Epithelial cell of esophagus (primary cell): ENCODE data around the gene EDEM1.
"Not testable (repeated sequence)": the region's sequence is repeated elsewhere in the genome, so short reads cannot be mapped to it uniquely, and the experiment has no call there.

Experiments
- DNase-seq: peaks from one replicate; pipeline ENCODE4 v3.0.0; 2010; ENCODE audit warnings: low read depth
- H3K4me3 ChIP-seq: 2 replicates; pipeline ENCODE4 v1.5.1; 2011; ENCODE audit warnings: mild to moderate bottlenecking, low read length, control low read depth
- CTCF ChIP-seq: IDR thresholded peaks from 2 replicates; pipeline ENCODE4 v1.5.1; 2011; ENCODE audit warnings: low read depth, mild to moderate bottlenecking, low read length, control low read depth, inconsistent platforms; ENCODE audit not compliant: insufficient read depth; ENCODE audit errors: missing control alignments

The EDEM1 gene

DNA sequence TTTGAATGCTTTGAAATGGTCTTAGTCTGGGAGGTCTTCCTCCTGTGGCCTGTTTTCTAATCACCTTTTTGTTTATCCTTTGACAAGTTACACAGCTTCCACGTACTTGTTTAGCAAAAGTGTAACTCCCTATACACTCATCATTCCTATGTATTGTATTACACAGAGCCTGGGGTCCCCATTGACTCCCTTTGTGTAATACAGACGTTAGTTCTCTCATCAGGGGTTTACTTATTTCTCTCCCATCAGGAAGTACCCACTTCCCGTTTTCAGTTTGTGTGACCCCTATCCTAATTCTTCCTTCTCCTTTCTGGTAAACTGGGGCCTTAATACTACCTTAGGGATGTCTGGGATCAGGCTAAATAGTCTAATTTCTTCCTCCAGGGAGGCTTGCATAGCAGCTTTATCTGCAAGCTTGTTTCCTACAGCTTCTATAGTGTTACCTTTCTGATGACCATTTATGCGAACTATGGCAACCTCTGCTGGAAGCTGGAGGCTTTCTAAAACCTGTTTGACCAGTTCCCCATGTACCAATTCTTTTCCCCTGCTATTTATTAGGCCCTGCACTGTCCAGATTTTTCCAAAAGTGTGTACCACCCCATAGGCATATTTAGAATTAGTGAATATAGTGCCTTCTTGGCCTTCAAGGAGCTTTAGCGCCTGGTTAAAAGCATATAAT is 43.1 kb upstream of the EDEM1 start:
- peak; percentile 57 for DNase-seq
- no peak overlapping the region for H3K4me3 ChIP-seq
- no peak for TF ChIP-seq CTCF

DNA sequence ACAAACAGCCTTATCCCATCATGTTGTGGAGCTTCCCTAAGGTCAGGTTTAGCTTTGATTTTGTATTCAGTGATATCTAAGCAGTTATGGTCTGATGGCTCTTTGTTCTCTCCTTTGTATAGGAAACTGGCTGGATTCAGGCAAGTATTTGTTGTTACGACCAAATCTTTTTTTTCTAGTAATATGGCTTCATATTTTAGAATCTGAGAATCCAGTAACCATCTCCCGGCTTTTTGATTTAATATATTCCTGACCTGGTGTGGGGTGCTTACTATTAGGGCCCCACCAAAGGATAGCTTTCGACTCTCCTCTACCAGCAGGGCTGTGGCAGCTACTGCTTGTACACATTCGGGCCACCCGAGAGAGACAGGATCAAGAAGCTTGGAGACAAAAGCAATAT is 42.4 kb upstream of the EDEM1 start:
- no peak overlapping the region for H3K4me3 ChIP-seq
- TF ChIP-seq CTCF, result no peak
- DNase-seq, result no peak

DNA sequence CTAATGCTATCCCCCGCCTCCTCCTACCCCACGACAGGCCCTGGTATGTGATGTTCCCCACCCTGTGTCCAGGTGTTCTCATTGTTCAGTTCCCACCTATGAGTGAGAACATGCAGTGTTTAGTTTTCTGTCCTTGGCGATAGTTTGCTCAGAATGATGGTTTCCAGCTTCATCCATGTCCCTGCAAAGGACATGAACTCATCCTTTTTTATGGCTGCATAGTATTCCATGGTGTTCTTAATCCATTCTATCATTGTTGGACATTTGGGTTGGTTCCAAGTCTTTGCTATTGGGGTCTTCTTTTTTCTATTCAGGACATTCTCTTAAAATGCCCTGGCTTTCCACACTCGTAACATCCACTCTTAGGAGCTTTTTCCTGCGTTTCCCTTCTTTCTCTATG is 40.4 kb upstream of the EDEM1 start:
- not testable (repeated sequence) for DNase-seq, H3K4me3 ChIP-seq

DNA sequence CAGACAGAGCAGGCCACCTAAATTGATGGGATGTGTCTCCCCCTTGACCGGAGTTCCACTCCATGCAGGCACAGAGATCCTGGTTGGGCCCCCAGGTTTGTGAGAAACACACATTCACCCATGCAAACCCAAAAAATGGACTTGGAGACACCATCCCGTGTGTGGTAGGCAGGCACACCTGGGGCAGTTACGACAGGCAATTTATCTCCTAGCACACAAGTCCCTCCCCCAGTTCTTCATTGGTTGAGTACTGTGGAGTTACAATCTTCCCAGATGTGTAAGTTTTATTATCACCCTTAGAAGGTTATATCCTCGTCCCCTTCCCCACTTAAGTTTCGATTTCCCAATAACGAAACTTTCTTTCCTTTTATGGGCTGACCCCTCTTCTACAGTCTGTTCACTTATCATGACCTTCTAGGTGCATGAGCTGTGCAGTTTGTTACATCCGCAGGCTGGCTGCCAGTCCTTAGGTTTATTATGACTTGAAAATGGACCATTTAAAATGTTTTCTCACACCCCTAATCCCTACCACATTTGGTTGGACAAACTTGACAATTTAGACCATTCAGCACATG is 38.1 kb upstream of the EDEM1 start:
- H3K4me3 ChIP-seq, result no peak overlapping the region
- no peak for TF ChIP-seq CTCF
- DNase-seq, result no peak

- no peak for TF ChIP-seq CTCF
- no peak overlapping the region for H3K4me3 ChIP-seq
These were observed 35.9 kb upstream of the EDEM1 start for GRCh38 chr3:5151586-5151985.

DNA sequence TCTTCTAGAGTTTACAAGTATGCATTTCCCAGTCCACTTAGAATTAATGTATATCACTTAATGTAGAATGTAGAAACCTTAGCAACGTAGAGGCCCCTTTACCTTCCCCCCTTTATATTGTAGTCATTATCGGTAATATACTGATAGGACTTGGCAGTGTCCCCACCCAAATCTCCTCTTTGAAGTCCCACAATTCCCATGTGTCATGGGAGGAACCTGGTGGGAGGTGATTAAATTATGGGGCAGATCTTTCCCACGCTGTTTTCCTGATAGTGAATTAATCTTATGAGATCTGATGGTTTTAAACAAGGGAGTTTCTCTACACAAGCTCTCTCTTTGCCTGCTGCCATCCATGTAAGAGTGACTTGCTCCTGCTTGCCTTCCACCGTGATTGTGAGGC is 34.4 kb upstream of the EDEM1 start:
- no peak for TF ChIP-seq CTCF
- no peak for DNase-seq
- H3K4me3 ChIP-seq, result no peak overlapping the region

More at GRCh38 chr3:5151586-5151985, 35.9 kb upstream of the EDEM1 start:
- DNase-seq, result no peak

- DNase-seq, result no peak
- no peak for TF ChIP-seq CTCF
- H3K4me3 ChIP-seq, result no peak overlapping the region
These were observed 32.3 kb upstream of the EDEM1 start for GRCh38 chr3:5155241-5155640.

- TF ChIP-seq CTCF, result no peak
- no peak overlapping the region for H3K4me3 ChIP-seq
- DNase-seq, result no peak
These were observed 27.2 kb upstream of the EDEM1 start for GRCh38 chr3:5160321-5160720.
